Fibroblast of mammary gland (primary cell): Measurements from ENCODE around the gene ACMSD.

Source experiments
- DNase-seq: peaks from one replicate; pipeline ENCODE4 v3.0.0-alpha.2; 2010; ENCODE audit warnings: low read depth
- H3K4me3 ChIP-seq: 2 replicates; pipeline ENCODE4 v1.5.1; 2011; ENCODE audit warnings: low read depth, mild to moderate bottlenecking, low read length, moderate library complexity; ENCODE audit not compliant: control insufficient read depth
- TF ChIP-seq, protein P1 (sequence below): conservative IDR thresholded peaks from 2 replicates; pipeline ENCODE4 v1.5.1; 2011; ENCODE audit warnings: low read depth, low read length, inconsistent platforms; ENCODE audit not compliant: control insufficient read depth, insufficient read depth

ACMSD gene

DNA sequence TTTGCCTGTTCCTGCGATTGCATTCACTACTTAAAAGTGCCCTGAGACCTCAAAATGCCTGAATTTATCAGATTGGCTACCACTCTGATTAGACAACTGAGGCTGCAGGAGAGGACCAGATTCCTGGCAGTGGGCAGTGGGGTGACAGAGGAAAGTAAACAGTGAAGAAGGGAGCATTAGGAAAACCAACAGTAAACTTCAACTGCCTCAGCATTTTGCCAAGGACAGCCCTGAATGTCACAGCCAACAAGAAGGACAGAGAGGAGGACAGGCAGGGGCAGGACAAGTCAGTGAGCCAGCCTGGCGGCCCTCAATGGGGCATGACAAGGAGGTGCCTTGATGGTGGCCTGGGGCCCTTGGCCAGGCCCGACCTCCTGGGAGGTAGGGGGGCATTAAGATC lies 24.3 kb downstream of the ACMSD start:
- TF ChIP-seq, protein P1, sequence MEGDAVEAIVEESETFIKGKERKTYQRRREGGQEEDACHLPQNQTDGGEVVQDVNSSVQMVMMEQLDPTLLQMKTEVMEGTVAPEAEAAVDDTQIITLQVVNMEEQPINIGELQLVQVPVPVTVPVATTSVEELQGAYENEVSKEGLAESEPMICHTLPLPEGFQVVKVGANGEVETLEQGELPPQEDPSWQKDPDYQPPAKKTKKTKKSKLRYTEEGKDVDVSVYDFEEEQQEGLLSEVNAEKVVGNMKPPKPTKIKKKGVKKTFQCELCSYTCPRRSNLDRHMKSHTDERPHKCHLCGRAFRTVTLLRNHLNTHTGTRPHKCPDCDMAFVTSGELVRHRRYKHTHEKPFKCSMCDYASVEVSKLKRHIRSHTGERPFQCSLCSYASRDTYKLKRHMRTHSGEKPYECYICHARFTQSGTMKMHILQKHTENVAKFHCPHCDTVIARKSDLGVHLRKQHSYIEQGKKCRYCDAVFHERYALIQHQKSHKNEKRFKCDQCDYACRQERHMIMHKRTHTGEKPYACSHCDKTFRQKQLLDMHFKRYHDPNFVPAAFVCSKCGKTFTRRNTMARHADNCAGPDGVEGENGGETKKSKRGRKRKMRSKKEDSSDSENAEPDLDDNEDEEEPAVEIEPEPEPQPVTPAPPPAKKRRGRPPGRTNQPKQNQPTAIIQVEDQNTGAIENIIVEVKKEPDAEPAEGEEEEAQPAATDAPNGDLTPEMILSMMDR: no peak
- no peak for DNase-seq
- H3K4me3 ChIP-seq: no peak overlapping the region

DNA sequence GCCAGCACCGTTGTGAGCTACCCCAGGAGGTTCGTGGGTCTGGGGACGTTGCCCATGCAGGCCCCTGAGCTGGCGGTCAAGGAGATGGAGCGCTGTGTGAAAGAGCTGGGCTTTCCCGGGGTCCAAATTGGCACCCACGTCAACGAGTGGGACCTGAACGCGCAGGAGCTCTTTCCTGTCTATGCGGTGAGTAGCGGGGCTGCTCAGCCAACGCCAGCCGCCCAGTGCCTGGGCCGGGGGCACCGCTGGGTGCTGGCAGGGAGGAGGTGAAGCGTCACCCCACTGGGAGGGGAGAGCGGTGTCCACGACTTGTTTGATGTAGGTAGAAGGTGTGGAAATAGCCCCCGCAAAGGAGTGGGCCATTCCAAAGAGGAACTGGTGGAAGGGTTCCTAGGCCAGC lies 25.0 kb downstream of the ACMSD start:
- TF ChIP-seq, protein P1: no peak
- no peak for DNase-seq
- H3K4me3 ChIP-seq: no peak overlapping the region

DNA sequence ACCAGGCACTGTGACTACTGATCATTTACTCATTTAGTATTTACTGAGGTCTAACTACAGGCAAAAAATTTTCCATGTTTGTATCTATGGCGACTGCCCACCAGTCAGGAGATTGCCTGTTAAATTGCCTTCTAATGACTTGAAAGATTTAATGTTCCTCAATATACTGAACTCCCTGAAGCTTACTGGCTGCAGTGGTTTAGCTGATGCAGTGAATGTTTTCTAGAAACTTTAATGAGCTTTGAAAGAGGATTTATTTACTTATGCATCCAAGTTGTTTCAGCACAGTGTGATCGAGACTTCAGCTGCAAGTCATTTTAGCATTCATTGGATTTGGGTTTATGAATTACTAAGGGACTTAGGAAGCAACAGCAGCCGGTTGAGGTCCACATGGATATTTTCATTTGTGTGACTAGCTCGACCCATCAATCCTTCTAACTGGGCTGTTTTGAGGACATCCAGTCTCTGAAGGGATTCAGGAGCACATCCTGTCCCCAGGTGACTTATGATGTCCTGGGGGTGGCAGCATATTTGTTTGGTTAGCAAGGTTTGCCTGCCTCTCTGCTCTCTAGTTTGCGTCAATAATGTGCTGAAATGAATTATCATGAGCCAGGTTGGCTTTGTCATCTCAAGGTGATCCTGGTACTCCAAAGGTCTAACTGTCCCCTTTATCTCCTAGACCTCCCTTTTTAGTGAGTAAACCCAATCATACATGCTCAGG lies 26.8 kb downstream of the ACMSD start:
- DNase-seq: no peak
- H3K4me3 ChIP-seq: no peak overlapping the region
- TF ChIP-seq, protein P1: no peak

GRCh38 chr2:134866498-134867099 lies 28.2 kb downstream of the ACMSD start:
- H3K4me3 ChIP-seq: no peak overlapping the region
- DNase-seq: peak; percentile 66
- TF ChIP-seq, protein P1: no peak

GRCh38 chr2:134869946-134870736 lies 31.7 kb downstream of the ACMSD start:
- H3K4me3 ChIP-seq: no peak overlapping the region
- TF ChIP-seq, protein P1: no peak
- DNase-seq: peak; percentile 12

DNA sequence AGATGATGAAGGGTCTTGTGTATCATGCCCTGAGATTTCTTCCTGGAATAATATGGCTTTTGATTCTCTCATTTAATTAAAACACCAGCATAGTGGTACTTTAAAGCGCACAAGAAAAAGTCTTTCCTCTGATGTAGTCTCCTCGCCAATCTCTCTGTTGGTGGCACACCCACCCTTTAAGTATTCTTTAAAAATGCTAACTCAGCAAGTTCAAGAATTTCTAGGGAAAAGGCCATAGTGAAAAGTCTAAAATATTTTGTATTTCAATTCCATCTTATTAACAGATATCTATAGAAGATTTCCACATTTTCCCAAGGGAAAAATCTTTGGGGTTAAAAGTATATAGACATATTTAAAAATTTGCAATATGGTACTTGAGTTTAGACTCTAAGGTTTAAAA lies 34.7 kb downstream of the ACMSD start:
- no peak overlapping the region for H3K4me3 ChIP-seq
- DNase-seq: no peak
- TF ChIP-seq, protein P1: no peak
